Neuronal stem cell (in vitro differentiated cells): ENCODE measurements around the gene RAP1GAP2.

ENCODE experiments used
- DNase-seq: peaks from one replicate; pipeline ENCODE4 v3.0.0-alpha.2; 2013; ENCODE audit warnings: low spot score
- H2AFZ ChIP-seq: one replicate; pipeline ENCODE4 v1.6.1; 2013; ENCODE audit warnings: mild to moderate bottlenecking, low read length, inconsistent platforms
- H2AK5ac ChIP-seq: 2 replicates; pipeline ENCODE4 v1.6.1; 2013; ENCODE audit warnings: low read depth, mild to moderate bottlenecking, inconsistent platforms, low read length, moderate library complexity, mixed read lengths
- H2BK120ac ChIP-seq: 2 replicates; pipeline ENCODE4 v1.6.1; 2013; ENCODE audit warnings: low read depth, mild to moderate bottlenecking, inconsistent platforms, low read length, moderate library complexity, mixed read lengths
- H2BK12ac ChIP-seq: one replicate; pipeline ENCODE4 v1.6.1; 2013; ENCODE audit warnings: low read length, inconsistent platforms
- H2BK15ac ChIP-seq: 2 replicates; pipeline ENCODE4 v1.6.1; 2013; ENCODE audit warnings: mild to moderate bottlenecking, low read length, inconsistent platforms, mixed read lengths
- H2BK5ac ChIP-seq: one replicate; pipeline ENCODE4 v1.6.1; 2013; ENCODE audit warnings: inconsistent platforms, mild to moderate bottlenecking, low read length, moderate library complexity
- H3K14ac ChIP-seq: one replicate; pipeline ENCODE4 v1.6.1; 2013; ENCODE audit warnings: low read length, inconsistent platforms
- H3K18ac ChIP-seq: 2 replicates; pipeline ENCODE4 v1.6.1; 2013; ENCODE audit warnings: low read length, inconsistent platforms
- H3K23ac ChIP-seq: 2 replicates; pipeline ENCODE4 v1.6.1; 2013; ENCODE audit warnings: low read depth, mild to moderate bottlenecking, mixed read lengths, low read length, inconsistent platforms; ENCODE audit not compliant: poor library complexity
- H3K27ac ChIP-seq: replicated peaks from 3 replicates; pipeline ENCODE4 v1.5.1; 2013; ENCODE audit warnings: low read length, inconsistent platforms
- H3K27me3 ChIP-seq, 3 experiments: 2 replicates each; pipeline ENCODE4 v1.6.1; 2013; ENCODE audit warnings: low read length in 3 of 3, mild to moderate bottlenecking in 2 of 3, inconsistent platforms in 1 of 3, low read depth in 1 of 3, mixed read lengths in 1 of 3, moderate library complexity in 1 of 3; ENCODE audit not compliant: control insufficient read depth in 3 of 3, insufficient read depth in 3 of 3
- H3K36me3 ChIP-seq, 2 donors: replicated peaks in 1 of 2; 2 replicates each; pipeline ENCODE4 v1.6.1; 2013; ENCODE audit warnings: low read length in 2 of 2; ENCODE audit not compliant: control insufficient read depth in 2 of 2, insufficient read depth in 2 of 2
- H3K4ac ChIP-seq: 2 replicates; pipeline ENCODE4 v1.6.1; 2013; ENCODE audit warnings: inconsistent platforms, mild to moderate bottlenecking, low read length, moderate library complexity
- H3K4me1 ChIP-seq, 2 donors: 1 replicate in 1 of 2; 2 replicates in 1 of 2; pipeline ENCODE4 v1.6.1; 2013; ENCODE audit warnings: low read length in 2 of 2, low read depth in 1 of 2; ENCODE audit not compliant: control insufficient read depth in 2 of 2, insufficient read depth in 1 of 2
- H3K4me2 ChIP-seq: one replicate; pipeline ENCODE4 v1.6.1; 2013; ENCODE audit warnings: mild to moderate bottlenecking, low read length, inconsistent platforms; ENCODE audit not compliant: insufficient read depth, poor library complexity, severe bottlenecking
- H3K4me3 ChIP-seq, 2 donors: 2 replicates each; pipeline ENCODE4 v1.5.1; 2013; ENCODE audit warnings: low read length in 2 of 2, mild to moderate bottlenecking in 2 of 2, inconsistent platforms in 1 of 2, moderate library complexity in 1 of 2
- H3K79me1 ChIP-seq: one replicate; pipeline ENCODE4 v1.6.1; 2013; ENCODE audit warnings: low read depth, mild to moderate bottlenecking, inconsistent platforms, low read length, moderate library complexity
- H3K9ac ChIP-seq: one replicate; pipeline ENCODE4 v1.6.1; 2013; ENCODE audit warnings: mild to moderate bottlenecking, low read depth, low read length, inconsistent platforms; ENCODE audit not compliant: poor library complexity
- H3K9me3 ChIP-seq, 2 donors: replicated peaks in 1 of 2; 2 replicates each; pipeline versions ENCODE3 to v1.6.1; 2013; ENCODE audit warnings: low read length in 2 of 2, mild to moderate bottlenecking in 2 of 2, inconsistent platforms in 1 of 2, low read depth in 1 of 2, mixed read lengths in 1 of 2, moderate library complexity in 1 of 2; ENCODE audit not compliant: control insufficient read depth in 2 of 2, insufficient read depth in 1 of 2
- H4K8ac ChIP-seq: one replicate; pipeline ENCODE4 v1.6.1; 2013; ENCODE audit warnings: low read depth, mild to moderate bottlenecking, inconsistent platforms, low read length, moderate library complexity
- H4K91ac ChIP-seq: one replicate; pipeline ENCODE4 v1.6.1; 2013; ENCODE audit warnings: low read length, low read depth, mild to moderate bottlenecking, inconsistent platforms; ENCODE audit not compliant: poor library complexity
- WGBS, 2 donors: extraction: QIAGEN DNeasy Blood & Tissue Kit; methylation state at CpG; one replicate each; pipeline ENCODE4 v1.1.7; 2013; ENCODE audit warnings: missing lambda C conversion rate in 2 of 2, mixed read lengths in 1 of 2; ENCODE audit not compliant: insufficient read length in 2 of 2, insufficient replicate concordance in 1 of 2; ENCODE audit errors: extremely low coverage in 2 of 2; 5-methylcytosine and 5-hydroxymethylcytosine counted together

RAP1GAP2 gene

DNA sequence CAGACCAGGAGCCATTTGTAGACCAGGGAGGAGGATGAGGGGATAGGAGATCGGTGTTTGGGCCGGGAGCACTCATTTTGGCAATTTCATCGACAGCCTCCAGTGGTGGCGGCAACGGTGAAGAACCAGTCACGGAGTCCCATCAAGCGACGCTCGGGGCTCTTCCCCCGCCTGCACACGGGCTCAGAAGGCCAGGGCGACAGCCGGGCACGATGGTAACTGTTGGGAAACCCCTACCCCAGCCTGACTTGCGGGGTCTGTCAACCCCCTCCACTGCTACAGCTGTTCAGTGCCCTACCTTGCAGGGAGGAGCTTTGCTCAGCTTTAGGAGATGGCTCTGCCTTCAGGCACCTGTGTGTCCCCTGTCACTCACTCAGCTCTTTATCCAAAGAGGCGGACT, 224.1 kb downstream of the RAP1GAP2 start:
- H3K4me2 ChIP-seq, result no peak overlapping the region
- no peak overlapping the region for H2AK5ac ChIP-seq
- no peaks in the 10 kb centered on the region for H3K27me3 ChIP-seq
- H2BK12ac ChIP-seq, result no peak overlapping the region
- H3K14ac ChIP-seq, result no peak overlapping the region
- no peak overlapping the region for H2BK5ac ChIP-seq
- no peak overlapping the region for H3K18ac ChIP-seq
- no peaks in the 10 kb centered on the region for H3K36me3 ChIP-seq
- no peak overlapping the region for H2BK120ac ChIP-seq
- H3K4me3 ChIP-seq, result no peak overlapping the region
- no peak overlapping the region for H2AFZ ChIP-seq
- peaks cover 3 to 4% of the 10 kb centered on the region in 2 donors for H3K9me3 ChIP-seq
- no peak overlapping the region for H3K23ac ChIP-seq
- H4K8ac ChIP-seq, result no peak overlapping the region
- peaks cover 3% of the 10 kb centered on the region for H3K79me1 ChIP-seq
- H3K9ac ChIP-seq, result no peak overlapping the region
- H4K91ac ChIP-seq, result no peak overlapping the region
- H3K4ac ChIP-seq, result no peak overlapping the region
- no peak overlapping the region for H3K27ac ChIP-seq
- H3K4me1 ChIP-seq, result no peaks in the 10 kb centered on the region
- WGBS, 2 donors, result no CpG with 5 or more reads among the region's 16 CpGs
- no peak for DNase-seq
- H2BK15ac ChIP-seq, result no peak overlapping the region

DNA sequence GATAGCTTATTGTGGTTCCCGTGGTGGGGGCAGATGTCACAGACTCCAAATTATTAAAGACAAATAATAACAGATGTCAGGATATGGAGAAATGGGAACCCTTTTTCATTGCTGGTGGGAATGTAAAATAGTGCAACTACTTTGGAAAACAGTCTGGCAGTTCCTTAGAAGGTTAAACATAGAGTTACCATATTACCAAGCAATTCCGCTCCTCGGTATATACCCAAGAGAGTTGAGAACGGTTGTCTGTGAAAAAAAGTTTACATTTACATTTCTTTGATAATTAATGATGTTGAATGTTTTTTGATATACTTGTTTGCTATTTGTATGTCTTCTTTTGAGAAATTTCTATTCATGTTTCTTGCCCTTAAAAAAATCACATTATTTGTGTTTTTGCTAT, 226.0 kb downstream of the RAP1GAP2 start:
- Histone ChIP-seq H2AK5ac (no peak overlapping the region), H2BK15ac (no peak overlapping the region), H3K36me3 (no peaks in the 10 kb centered on the region), H2AFZ (no peak overlapping the region), H2BK120ac (no peak overlapping the region), H3K4me3 (no peak overlapping the region), H3K4ac (no peak overlapping the region), H2BK5ac (no peak overlapping the region), H3K9ac (no peak overlapping the region), H3K18ac (no peak overlapping the region), H4K91ac (no peak overlapping the region), H3K79me1 (peaks cover 3% of the 10 kb centered on the region), H3K4me2 (no peak overlapping the region), H3K27ac (no peak overlapping the region), H2BK12ac (no peak overlapping the region), H4K8ac (no peak overlapping the region), H3K9me3 (peaks cover 3 to 4% of the 10 kb centered on the region in 2 donors), H3K23ac (no peak overlapping the region), H3K14ac (no peak overlapping the region), H3K27me3 (no peaks in the 10 kb centered on the region), H3K4me1 (peaks cover 0 to 8% of the 10 kb centered on the region in 2 donors)
- WGBS, 2 donors, result no CpG with 5 or more reads among the region's 4 CpGs
- DNase-seq, result no peak

DNA sequence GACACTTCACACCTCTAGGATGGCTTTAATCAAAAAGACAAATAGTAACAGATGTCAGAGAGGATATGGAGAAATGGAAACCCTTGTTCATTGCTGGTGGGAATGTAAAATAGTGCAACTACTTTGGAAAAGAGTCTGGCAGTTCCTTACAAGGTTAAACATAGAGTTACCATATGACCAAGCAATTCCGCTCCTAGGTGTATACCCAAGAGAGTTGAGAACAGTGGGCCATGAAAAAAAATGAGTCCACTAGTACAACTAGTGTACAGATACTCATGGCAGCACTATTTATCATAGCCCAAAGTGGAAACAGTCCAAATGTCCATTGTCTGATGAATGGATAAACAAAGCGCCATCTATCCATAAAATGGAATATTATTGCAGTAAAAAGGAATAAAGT, 228.1 kb downstream of the RAP1GAP2 start:
- Histone ChIP-seq H3K9ac (no peak overlapping the region), H4K91ac (no peak overlapping the region), H2BK15ac (no peak overlapping the region), H3K27ac (no peak overlapping the region), H3K79me1 (peaks cover 4% of the 10 kb centered on the region), H3K18ac (no peak overlapping the region), H2BK5ac (no peak overlapping the region), H3K14ac (no peak overlapping the region), H4K8ac (no peak overlapping the region), H3K27me3 (no peaks in the 10 kb centered on the region), H3K4me3 (no peak overlapping the region), H3K4ac (no peak overlapping the region), H2BK120ac (no peak overlapping the region), H3K9me3 (peaks cover 3 to 4% of the 10 kb centered on the region in 2 donors), H3K4me2 (no peak overlapping the region), H2BK12ac (no peak overlapping the region), H3K23ac (no peak overlapping the region), H2AFZ (no peak overlapping the region), H2AK5ac (no peak overlapping the region), H3K36me3 (no peaks in the 10 kb centered on the region), H3K4me1 (peaks cover 0 to 9% of the 10 kb centered on the region in 2 donors)
- no peak for DNase-seq
- WGBS, 2 donors, result no CpG with 5 or more reads among the region's 2 CpGs

DNA sequence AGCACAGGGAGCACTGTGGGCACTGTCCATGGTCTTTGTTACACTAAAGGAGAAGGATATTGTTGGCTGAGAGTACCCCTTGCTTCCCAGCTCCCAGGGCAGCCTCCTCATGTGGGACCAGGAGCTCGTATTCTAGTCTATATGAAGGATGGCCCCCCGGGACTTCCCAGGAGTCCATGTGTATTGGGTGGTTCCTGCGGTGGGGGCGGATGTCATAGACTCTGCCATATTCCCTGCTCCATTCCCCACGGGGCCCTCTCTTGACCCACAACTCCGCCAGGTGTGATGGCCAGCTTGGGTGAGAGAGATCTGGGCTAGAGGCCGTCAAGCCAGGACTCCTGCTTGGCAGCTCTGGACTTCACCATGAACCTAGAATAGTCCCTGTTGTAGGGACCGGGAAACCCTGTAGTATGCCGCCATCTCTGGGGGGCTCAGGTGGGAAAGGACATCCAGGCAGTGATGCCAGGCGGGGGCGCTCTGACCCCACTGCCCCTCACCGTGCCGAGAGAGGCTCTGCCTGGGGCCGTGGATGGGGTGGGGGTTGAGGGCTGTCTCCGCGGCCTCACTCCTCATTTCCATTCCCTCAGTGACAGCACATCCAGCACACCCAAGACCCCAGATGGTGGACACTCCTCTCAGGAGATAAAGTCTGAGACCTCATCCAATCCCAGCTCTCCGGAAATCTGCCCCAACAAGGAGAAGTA, 229.3 kb downstream of the RAP1GAP2 start:
- peak overlapping the region; percentile 17 for H2AFZ ChIP-seq
- H3K79me1 ChIP-seq, result peaks cover 4% of the 10 kb centered on the region
- no peak overlapping the region for H2BK5ac ChIP-seq
- no peak overlapping the region for H3K27ac ChIP-seq
- no peak overlapping the region for H4K8ac ChIP-seq
- H3K27me3 ChIP-seq, result no peaks in the 10 kb centered on the region
- peak overlapping the region; percentile 41 for H2BK12ac ChIP-seq
- H2BK120ac ChIP-seq, result no peak overlapping the region
- no peak overlapping the region for H3K14ac ChIP-seq
- DNase-seq, result no peak
- H3K9ac ChIP-seq, result no peak overlapping the region
- no peak overlapping the region for H3K4me3 ChIP-seq
- H3K4me2 ChIP-seq, result no peak overlapping the region
- WGBS, 2 donors, result no CpG with 5 or more reads among the region's 17 CpGs
- peak overlapping the region; percentile 63 for H2AK5ac ChIP-seq
- peaks cover 3 to 4% of the 10 kb centered on the region in 2 donors for H3K9me3 ChIP-seq
- no peak overlapping the region for H3K23ac ChIP-seq
- peaks cover 0 to 9% of the 10 kb centered on the region in 2 donors for H3K4me1 ChIP-seq
- H3K18ac ChIP-seq, result peak overlapping the region; percentile 15
- H3K36me3 ChIP-seq, result no peaks in the 10 kb centered on the region
- no peak overlapping the region for H4K91ac ChIP-seq
- no peak overlapping the region for H2BK15ac ChIP-seq
- H3K4ac ChIP-seq, result no peak overlapping the region
